Heart left ventricle (tissue), 13 donors: Measurements from ENCODE around the gene ANKRD36B.
"Not testable (repeated sequence)": the region's sequence is repeated elsewhere in the genome, so short reads cannot be mapped to it uniquely, and the experiment has no call there.

Source experiments
- POLR2A ChIP-seq, 2 donors: fragments of 450-650 bp; IDR thresholded peaks; one replicate each; pipeline ENCODE4 v1.6.1; 2017; ENCODE audit warnings: antibody characterized with exemption in 2 of 2, mild to moderate bottlenecking in 2 of 2, moderate library complexity in 2 of 2
- TF ChIP-seq, protein P1 (sequence below), 12 donors: fragments of 200-600 bp; sonication (generic) in 4 of 12; IDR thresholded peaks; one replicate each; pipeline versions ENCODE4 v1.5.0 to v1.8.0; 2018 to 2022; ENCODE audit warnings: antibody characterized with exemption in 12 of 12, mild to moderate bottlenecking in 5 of 12
- donor health status: ischemic (EF 13 %, LVEDD 7.1; RV severe dilation, severe dysfunction).
- donor health status: DM: no; HTN: yes; CAD: no.
- donor health status: DM: no; HTN: no; CAD: no.
- donor health status: ischemic (EF 25% LVEDD 6.9; RV normal size, moderate dysfunction).
- donor health status: ischemic (EF 25% LVEDD 5.7; RV mildly dilated, moderate dysfunction).
- donor health status: ischemic (EF 35%, LVEDD 5.7; RV mildly dilated, moderate dysfunction).
- donor health status: nonischemic (EF 11% LVEDD 7.7; RV severe dilation, severe dysfunction).
- donor health status: DM: yes; HTN: yes; CAD: no.
- donor health status: PGD.
- donor health status: ischemic (EF 29% LVEDD 5.4; RV normal size, mild dysfunction).
- donor health status: nonischemic (EF 23%, LVEDD 6.1; RV moderate dilation, normal function).

DNA sequence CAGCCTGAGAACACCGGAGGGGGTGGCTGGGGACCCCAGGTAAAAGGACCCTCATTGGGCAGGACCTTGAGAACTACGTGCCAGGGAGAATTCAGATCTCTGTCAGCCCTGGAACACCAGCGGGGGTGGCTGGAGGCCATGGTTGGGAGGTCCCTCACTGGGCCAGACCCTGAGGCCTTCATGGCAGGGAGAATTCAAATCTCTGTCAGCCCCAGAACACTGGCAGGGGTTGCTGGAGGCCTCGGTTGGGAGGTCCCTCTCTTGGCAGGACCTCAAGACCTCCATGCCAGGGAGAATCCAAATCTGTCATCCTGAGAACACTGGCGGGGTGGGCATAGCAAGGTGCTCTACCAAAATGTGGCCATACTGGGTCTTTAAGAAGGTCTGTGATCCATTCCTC, 99.5 kb downstream of the ANKRD36B start:
- TF ChIP-seq, protein P1, sequence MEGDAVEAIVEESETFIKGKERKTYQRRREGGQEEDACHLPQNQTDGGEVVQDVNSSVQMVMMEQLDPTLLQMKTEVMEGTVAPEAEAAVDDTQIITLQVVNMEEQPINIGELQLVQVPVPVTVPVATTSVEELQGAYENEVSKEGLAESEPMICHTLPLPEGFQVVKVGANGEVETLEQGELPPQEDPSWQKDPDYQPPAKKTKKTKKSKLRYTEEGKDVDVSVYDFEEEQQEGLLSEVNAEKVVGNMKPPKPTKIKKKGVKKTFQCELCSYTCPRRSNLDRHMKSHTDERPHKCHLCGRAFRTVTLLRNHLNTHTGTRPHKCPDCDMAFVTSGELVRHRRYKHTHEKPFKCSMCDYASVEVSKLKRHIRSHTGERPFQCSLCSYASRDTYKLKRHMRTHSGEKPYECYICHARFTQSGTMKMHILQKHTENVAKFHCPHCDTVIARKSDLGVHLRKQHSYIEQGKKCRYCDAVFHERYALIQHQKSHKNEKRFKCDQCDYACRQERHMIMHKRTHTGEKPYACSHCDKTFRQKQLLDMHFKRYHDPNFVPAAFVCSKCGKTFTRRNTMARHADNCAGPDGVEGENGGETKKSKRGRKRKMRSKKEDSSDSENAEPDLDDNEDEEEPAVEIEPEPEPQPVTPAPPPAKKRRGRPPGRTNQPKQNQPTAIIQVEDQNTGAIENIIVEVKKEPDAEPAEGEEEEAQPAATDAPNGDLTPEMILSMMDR (IDR thresholded peaks at IDR 0.05), result not testable (repeated sequence)
- not testable (repeated sequence) for TF ChIP-seq POLR2A (IDR thresholded peaks at IDR 0.05)
